ENCODE measurements around the gene C10orf67. TPM values are rescaled to one million over a fixed set of nuclear protein-coding genes. Genes with fewer than 3 reads are reported as not detected.

Gene C10orf67
- 0.34 TPM in 1 of 2 replicates, not detected in the other for total RNA-seq

GRCh38 chr10:23344241-23344841 is at the start of gene C10orf67:
TSS of gene C10orf67 (minus strand) at chr10:23344797. CDS start at chr10:23344774, 23 bp downstream.

GRCh38 chr10:23191764-23192711 is 152.6 kb downstream of the C10orf67 start, which contains the start of gene PTF1A:
TSS of gene PTF1A (plus strand) at chr10:23192312. CDS start at chr10:23192531, 219 bp downstream.

Other genes with a start within 250 kb of the C10orf67 start
- gene MSRB2, start 249.2 kb downstream of the C10orf67 start, total RNA-seq, result 19.7 and 24.1 TPM in 2 replicates
- not detected in 2 replicates for gene PTF1A, start 152.5 kb downstream of the C10orf67 start, total RNA-seq
- gene OTUD1, start 94.3 kb upstream of the C10orf67 start, total RNA-seq, result 9.3 and 10.2 TPM in 2 replicates